Smooth muscle cell (in vitro differentiated cells): ENCODE results near the gene PRAMEF1. TPM values are rescaled to one million over a fixed set of nuclear protein-coding genes. Genes with fewer than 3 reads are reported as not detected.

Source experiments
- DNase-seq: peaks from one replicate; lab custom pipeline; 2025; ENCODE audit not compliant: unreplicated experiment; lab: John Stamatoyannopoulos, UW
- H2AFZ ChIP-seq: fragments of 200-600 bp; sonication (generic); 2 replicates; pipeline ENCODE4 v1.6.0; 2016; ENCODE audit warnings: antibody characterized with exemption, low read depth, mild to moderate bottlenecking
- H3F3A ChIP-seq: fragments of 200-600 bp; sonication (generic); 2 replicates; pipeline ENCODE4 v1.6.0; 2017; ENCODE audit warnings: antibody characterized with exemption, low read depth
- H3K27ac ChIP-seq: fragments of 200-600 bp; sonication (generic); 2 replicates; pipeline ENCODE4 v1.5.1; 2016; ENCODE audit warnings: low read depth, mild to moderate bottlenecking
- H3K27me3 ChIP-seq: fragments of 200-600 bp; sonication (generic); 2 replicates; pipeline ENCODE4 v1.6.1; 2016; ENCODE audit warnings: low read depth, mild to moderate bottlenecking
- H3K36me3 ChIP-seq: fragments of 200-600 bp; sonication (generic); 2 replicates; pipeline ENCODE4 v1.5.1; 2016; ENCODE audit warnings: low read depth
- H3K4me1 ChIP-seq: fragments of 200-600 bp; sonication (generic); 2 replicates; pipeline ENCODE4 v1.5.1; 2016; ENCODE audit warnings: low read depth
- H3K4me2 ChIP-seq: fragments of 200-600 bp; sonication (generic); 2 replicates; pipeline ENCODE4 v1.6.0; 2016; ENCODE audit warnings: mild to moderate bottlenecking
- H3K4me3 ChIP-seq: fragments of 200-600 bp; sonication (generic); 2 replicates; pipeline ENCODE4 v1.5.1; 2016; ENCODE audit warnings: mild to moderate bottlenecking
- H3K79me2 ChIP-seq: fragments of 200-600 bp; sonication (generic); 2 replicates; pipeline ENCODE4 v1.6.0; 2016; ENCODE audit warnings: low read depth, mild to moderate bottlenecking
- H3K9ac ChIP-seq: fragments of 200-600 bp; sonication (generic); 2 replicates; pipeline ENCODE4 v1.6.0; 2016; ENCODE audit warnings: low read depth
- H3K9me3 ChIP-seq: fragments of 200-600 bp; sonication (generic); replicated peaks from 2 replicates; pipeline ENCODE4 v1.5.1; 2016; ENCODE audit warnings: low read depth
- H4K20me1 ChIP-seq: fragments of 200-600 bp; sonication (generic); 2 replicates; pipeline ENCODE4 v1.6.0; 2016; ENCODE audit warnings: low read depth
- CTCF ChIP-seq: fragments of 200-600 bp; sonication (generic); IDR thresholded peaks from 2 replicates; pipeline ENCODE4 v1.5.1; 2017; ENCODE audit warnings: borderline replicate concordance, mild to moderate bottlenecking, antibody characterized with exemption; ENCODE audit not compliant: insufficient read depth, poor library complexity, severe bottlenecking
- WGBS: methylation state at CpG from one replicate; pipeline ENCODE4 v1.1.7; 2016; ENCODE audit warnings: low lambda C conversion rate; 5-methylcytosine and 5-hydroxymethylcytosine counted together
- polyA plus RNA-seq: library from polyadenylated mRNA; unstranded; fragments of >200 nt; fragmentation: Nextera tagmentation; extraction: Ambion mirVana; gene quantifications from 2 replicates; pipeline ENCODE4 v1.2.1, GENCODE V29; 2016
- total RNA-seq: library from RNA; depleted of rRNA; stranded (reverse); fragments of >200 nt; gene quantifications from 2 replicates; pipeline ENCODE4 v1.2.3, GENCODE V29; 2014

PRAMEF1 gene
- total and polyA plus RNA-seq, 2 experiments from 2014 or later = not detected

DNA sequence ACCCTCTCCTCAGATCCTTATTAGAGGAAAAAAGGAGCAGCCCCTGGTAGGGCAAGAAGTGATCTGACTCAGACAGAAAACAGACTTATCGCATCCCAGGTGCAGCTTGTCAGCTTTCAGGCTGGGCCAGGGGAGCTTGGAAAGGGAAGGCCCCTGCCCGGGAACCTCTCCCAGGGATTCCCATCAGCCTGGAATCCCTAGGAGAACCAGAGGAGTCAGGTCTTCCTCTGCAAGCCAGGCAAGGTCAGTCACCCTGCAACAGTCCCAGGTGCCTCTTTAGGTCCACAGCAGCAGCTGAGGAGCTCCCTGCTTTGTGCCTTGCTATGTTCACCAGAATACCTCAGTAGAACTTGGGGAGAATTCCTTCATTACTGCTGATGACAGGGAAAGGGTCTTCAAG is 20.6 kb upstream of the PRAMEF1 start:
- 81% methylated on average over 2 of the region's 2 CpGs for WGBS
- H4K20me1 ChIP-seq = no peaks in the 10 kb centered on the region

GRCh38 chr1:12771186-12771585 is 20.0 kb upstream of the PRAMEF1 start:
- no peaks in the 10 kb centered on the region for H3K4me1 ChIP-seq
- H3K4me2 ChIP-seq = no peak overlapping the region
- H4K20me1 ChIP-seq = no peaks in the 10 kb centered on the region
- H3K27ac ChIP-seq = no peak overlapping the region
- TF ChIP-seq CTCF = no peak
- H2AFZ ChIP-seq = no peak overlapping the region
- H3K36me3 ChIP-seq = no peaks in the 10 kb centered on the region
- no peak for DNase-seq
- no peak overlapping the region for H3K4me3 ChIP-seq
- WGBS = 78% methylated on average over 5 of the region's 5 CpGs
- H3K9me3 ChIP-seq = no peaks in the 10 kb centered on the region
- H3F3A ChIP-seq = no peaks in the 10 kb centered on the region
- H3K27me3 ChIP-seq = no peaks in the 10 kb centered on the region
- H3K79me2 ChIP-seq = no peaks in the 10 kb centered on the region
- H3K9ac ChIP-seq = no peak overlapping the region

More for the DNA sequence above, 20.6 kb upstream of the PRAMEF1 start:
- Histone ChIP-seq H3K4me3 (no peak overlapping the region), H3F3A (no peaks in the 10 kb centered on the region), H3K9ac (no peak overlapping the region), H3K79me2 (no peaks in the 10 kb centered on the region), H2AFZ (no peak overlapping the region), H3K27me3 (no peaks in the 10 kb centered on the region), H3K4me2 (no peak overlapping the region), H3K27ac (no peak overlapping the region), H3K4me1 (no peaks in the 10 kb centered on the region), H3K36me3 (no peaks in the 10 kb centered on the region), H3K9me3 (no peaks in the 10 kb centered on the region)
- TF ChIP-seq CTCF = no peak
- no peak for DNase-seq

DNA sequence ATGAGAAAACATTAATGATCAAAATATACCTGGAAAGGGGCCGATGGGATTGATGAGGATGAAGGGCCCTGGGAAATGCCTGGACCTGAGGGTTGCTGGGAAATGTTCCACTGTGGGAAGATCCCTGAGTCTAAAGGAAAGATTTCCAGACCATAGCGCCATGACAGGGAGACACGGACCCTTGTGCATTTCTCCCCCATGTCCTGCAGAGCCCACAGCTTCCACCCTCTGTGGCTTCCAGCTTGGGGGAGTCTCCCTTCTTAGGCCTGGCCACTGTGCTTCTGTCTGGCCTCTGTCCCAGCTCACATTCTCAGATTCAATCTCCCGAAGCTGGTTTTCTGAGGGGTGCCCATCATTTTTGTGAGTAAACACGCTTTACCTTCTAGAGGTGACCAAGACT is 18.7 kb upstream of the PRAMEF1 start:
- Histone ChIP-seq H3K4me1 (no peaks in the 10 kb centered on the region), H3F3A (no peaks in the 10 kb centered on the region), H3K36me3 (no peaks in the 10 kb centered on the region), H3K4me3 (no peak overlapping the region), H4K20me1 (no peaks in the 10 kb centered on the region), H2AFZ (no peak overlapping the region), H3K9ac (no peak overlapping the region), H3K9me3 (no peaks in the 10 kb centered on the region), H3K27me3 (no peaks in the 10 kb centered on the region), H3K4me2 (no peak overlapping the region), H3K27ac (no peak overlapping the region), H3K79me2 (no peaks in the 10 kb centered on the region)
- DNase-seq = no peak
- TF ChIP-seq CTCF = no peak
- WGBS = 88% methylated on average over 5 of the region's 5 CpGs

- TF ChIP-seq CTCF = no peak
- DNase-seq = no peak
- WGBS = 89% methylated on average over 5 of the region's 5 CpGs
- Histone ChIP-seq H3K9ac (no peak within 1 kb of the TSS), H3K4me1 (no peaks in the 10 kb centered on the region), H4K20me1 (no peaks in the 10 kb centered on the region), H3K9me3 (no peaks in the 10 kb centered on the region), H3K79me2 (no peaks in the 10 kb centered on the region), H3K27me3 (no peaks in the 10 kb centered on the region), H2AFZ (no peak within 1 kb of the TSS), H3K4me2 (no peak within 1 kb of the TSS), H3K36me3 (no peaks in the 10 kb centered on the region), H3K27ac (no peak within 1 kb of the TSS), H3F3A (no peaks in the 10 kb centered on the region), H3K4me3 (no peak within 1 kb of the TSS)
Measured at GRCh38 chr1:12773438-12773837, 17.8 kb upstream of the PRAMEF1 start, which contains the start of gene PRAMEF12. Gene PRAMEF12, plus strand, starts transcription at chr1:12773738. Its CDS starts 1,130 bp downstream, at chr1:12774868.
